A549 treated with AZD9567 at 1 μM for 4 hours (cell line): ENCODE results near the gene C2CD4A. TPM values are rescaled to one million over a fixed set of nuclear protein-coding genes. Genes with fewer than 3 reads are reported as not detected.

ENCODE experiments used
- total RNA-seq: library from RNA; stranded (reverse); fragments of 200-300 nt; extraction: Qiagen RNA extraction; gene quantifications from 5 replicates; pipeline ENCODE4 v1.2.3, GENCODE V29; 2022; ENCODE audit not compliant: insufficient read depth

C2CD4A gene, protein sequence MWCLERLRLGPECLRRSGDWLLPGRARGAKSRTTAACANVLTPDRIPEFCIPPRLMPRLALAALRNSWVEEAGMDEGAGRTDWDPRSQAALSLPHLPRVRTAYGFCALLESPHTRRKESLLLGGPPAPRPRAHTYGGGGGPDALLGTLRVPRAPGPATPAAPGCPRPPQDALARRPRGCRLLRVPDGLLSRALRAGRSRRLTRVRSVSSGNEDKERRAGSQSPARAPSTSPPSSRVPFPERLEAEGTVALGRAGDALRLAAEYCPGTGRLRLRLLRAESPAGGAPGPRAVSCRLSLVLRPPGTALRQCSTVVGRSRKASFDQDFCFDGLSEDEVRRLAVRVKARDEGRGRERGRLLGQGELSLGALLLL
- total RNA-seq: 0.14 to 0.18 TPM (median 0.15 TPM) in 4 of 5 replicates, not detected in the other

GRCh38 chr15:62066663-62067447 lies at the start of gene C2CD4A:
Gene C2CD4A (plus strand): TSS chr15:62066977. CDS start chr15:62067614, 637 bp downstream.

GRCh38 chr15:62060113-62060895 lies 6.5 kb upstream of the C2CD4A start, which contains the start of gene VPS13C:
Gene VPS13C (minus strand): TSS chr15:62060447. CDS start chr15:62060374, 73 bp downstream.

Other genes starting within 250 kb of the C2CD4A start
- 9.0 to 16.2 TPM (median 12.2 TPM) in 5 replicates for gene VPS13C, start 6.5 kb upstream of the C2CD4A start, total RNA-seq
- gene C2CD4B, start 98.3 kb downstream of the C2CD4A start, total RNA-seq: 0.11 to 0.29 TPM (median 0.16 TPM) in 4 of 5 replicates, not detected in the other